Neural cell (in vitro differentiated cells): ENCODE measurements around the gene RANBP9.

Experiments used
- CTCF ChIP-seq: fragments of 450-650 bp; IDR thresholded peaks from 2 replicates; pipeline ENCODE4 v1.5.1; 2014; ENCODE audit warnings: antibody characterized with exemption, mild to moderate bottlenecking, moderate library complexity; ENCODE audit not compliant: poor library complexity, severe bottlenecking
- POLR2AphosphoS5 ChIP-seq: IDR thresholded peaks from 2 replicates; pipeline ENCODE4 v1.6.1; 2012

GRCh38 chr6:13759025-13759424 is 47.4 kb upstream of the RANBP9 start:
- TF ChIP-seq POLR2AphosphoS5 = no peak
- no peak for TF ChIP-seq CTCF
